Neuronal stem cell (in vitro differentiated cells): ENCODE data around the gene MTOR.
"Not testable (repeated sequence)": the region's sequence is repeated elsewhere in the genome, so short reads cannot be mapped to it uniquely, and the experiment has no call there.

Experiments used
- DNase-seq: peaks from one replicate; pipeline ENCODE4 v3.0.0-alpha.2; 2013; ENCODE audit warnings: low spot score
- H2AFZ ChIP-seq: one replicate; pipeline ENCODE4 v1.6.1; 2013; ENCODE audit warnings: mild to moderate bottlenecking, low read length, inconsistent platforms
- H2AK5ac ChIP-seq: 2 replicates; pipeline ENCODE4 v1.6.1; 2013; ENCODE audit warnings: low read depth, mild to moderate bottlenecking, inconsistent platforms, low read length, moderate library complexity, mixed read lengths
- H2BK120ac ChIP-seq: 2 replicates; pipeline ENCODE4 v1.6.1; 2013; ENCODE audit warnings: low read depth, mild to moderate bottlenecking, inconsistent platforms, low read length, moderate library complexity, mixed read lengths
- H2BK12ac ChIP-seq: one replicate; pipeline ENCODE4 v1.6.1; 2013; ENCODE audit warnings: low read length, inconsistent platforms
- H2BK15ac ChIP-seq: 2 replicates; pipeline ENCODE4 v1.6.1; 2013; ENCODE audit warnings: mild to moderate bottlenecking, low read length, inconsistent platforms, mixed read lengths
- H2BK5ac ChIP-seq: one replicate; pipeline ENCODE4 v1.6.1; 2013; ENCODE audit warnings: inconsistent platforms, mild to moderate bottlenecking, low read length, moderate library complexity
- H3K14ac ChIP-seq: one replicate; pipeline ENCODE4 v1.6.1; 2013; ENCODE audit warnings: low read length, inconsistent platforms
- H3K18ac ChIP-seq: 2 replicates; pipeline ENCODE4 v1.6.1; 2013; ENCODE audit warnings: low read length, inconsistent platforms
- H3K23ac ChIP-seq: 2 replicates; pipeline ENCODE4 v1.6.1; 2013; ENCODE audit warnings: low read depth, mild to moderate bottlenecking, mixed read lengths, low read length, inconsistent platforms; ENCODE audit not compliant: poor library complexity
- H3K27ac ChIP-seq: replicated peaks from 3 replicates; pipeline ENCODE4 v1.5.1; 2013; ENCODE audit warnings: low read length, inconsistent platforms
- H3K27me3 ChIP-seq, 3 experiments: 2 replicates each; pipeline ENCODE4 v1.6.1; 2013; ENCODE audit warnings: low read length in 3 of 3, mild to moderate bottlenecking in 2 of 3, inconsistent platforms in 1 of 3, low read depth in 1 of 3, mixed read lengths in 1 of 3, moderate library complexity in 1 of 3; ENCODE audit not compliant: control insufficient read depth in 3 of 3, insufficient read depth in 3 of 3
- H3K36me3 ChIP-seq, 2 donors: replicated peaks in 1 of 2; 2 replicates each; pipeline ENCODE4 v1.6.1; 2013; ENCODE audit warnings: low read length in 2 of 2; ENCODE audit not compliant: control insufficient read depth in 2 of 2, insufficient read depth in 2 of 2
- H3K4ac ChIP-seq: 2 replicates; pipeline ENCODE4 v1.6.1; 2013; ENCODE audit warnings: inconsistent platforms, mild to moderate bottlenecking, low read length, moderate library complexity
- H3K4me1 ChIP-seq, 2 donors: 1 replicate in 1 of 2; 2 replicates in 1 of 2; pipeline ENCODE4 v1.6.1; 2013; ENCODE audit warnings: low read length in 2 of 2, low read depth in 1 of 2; ENCODE audit not compliant: control insufficient read depth in 2 of 2, insufficient read depth in 1 of 2
- H3K4me2 ChIP-seq: one replicate; pipeline ENCODE4 v1.6.1; 2013; ENCODE audit warnings: mild to moderate bottlenecking, low read length, inconsistent platforms; ENCODE audit not compliant: insufficient read depth, poor library complexity, severe bottlenecking
- H3K4me3 ChIP-seq, 2 donors: 2 replicates each; pipeline ENCODE4 v1.5.1; 2013; ENCODE audit warnings: low read length in 2 of 2, mild to moderate bottlenecking in 2 of 2, inconsistent platforms in 1 of 2, moderate library complexity in 1 of 2
- H3K79me1 ChIP-seq: one replicate; pipeline ENCODE4 v1.6.1; 2013; ENCODE audit warnings: low read depth, mild to moderate bottlenecking, inconsistent platforms, low read length, moderate library complexity
- H3K9ac ChIP-seq: one replicate; pipeline ENCODE4 v1.6.1; 2013; ENCODE audit warnings: mild to moderate bottlenecking, low read depth, low read length, inconsistent platforms; ENCODE audit not compliant: poor library complexity
- H3K9me3 ChIP-seq, 2 donors: replicated peaks in 1 of 2; 2 replicates each; pipeline versions ENCODE3 to v1.6.1; 2013; ENCODE audit warnings: low read length in 2 of 2, mild to moderate bottlenecking in 2 of 2, inconsistent platforms in 1 of 2, low read depth in 1 of 2, mixed read lengths in 1 of 2, moderate library complexity in 1 of 2; ENCODE audit not compliant: control insufficient read depth in 2 of 2, insufficient read depth in 1 of 2
- H4K8ac ChIP-seq: one replicate; pipeline ENCODE4 v1.6.1; 2013; ENCODE audit warnings: low read depth, mild to moderate bottlenecking, inconsistent platforms, low read length, moderate library complexity
- H4K91ac ChIP-seq: one replicate; pipeline ENCODE4 v1.6.1; 2013; ENCODE audit warnings: low read length, low read depth, mild to moderate bottlenecking, inconsistent platforms; ENCODE audit not compliant: poor library complexity
- WGBS, 2 donors: extraction: QIAGEN DNeasy Blood & Tissue Kit; methylation state at CpG; one replicate each; pipeline ENCODE4 v1.1.7; 2013; ENCODE audit warnings: missing lambda C conversion rate in 2 of 2, mixed read lengths in 1 of 2; ENCODE audit not compliant: insufficient read length in 2 of 2, insufficient replicate concordance in 1 of 2; ENCODE audit errors: extremely low coverage in 2 of 2; 5-methylcytosine and 5-hydroxymethylcytosine counted together

MTOR gene

GRCh38 chr1:11099310-11100148 lies 162.8 kb downstream of the MTOR start, which contains the start of gene EXOSC10:
EXOSC10 (minus strand) TSS chr1:11099869; CDS start chr1:11099831, 38 bp downstream.
- peak within 1 kb of the TSS; percentile 90 to 95 for H3K4me3 ChIP-seq
- H3K18ac ChIP-seq: peak within 1 kb of the TSS; percentile 97
- no CpG with 5 or more reads among the region's 78 CpGs for whole genome bisulfite sequencing, 2 donors
- H2BK120ac ChIP-seq: no peak within 1 kb of the TSS
- DNase-seq: peak; percentile 90
- H3K27ac ChIP-seq: peak within 1 kb of the TSS; percentile 50
- H2AFZ ChIP-seq: peak within 1 kb of the TSS; percentile 95
- peaks cover 3 to 4% of the 10 kb centered on the region in 2 donors for H3K4me1 ChIP-seq
- H3K79me1 ChIP-seq: peaks cover 5% of the 10 kb centered on the region
- H3K4ac ChIP-seq: no peak within 1 kb of the TSS
- H3K9ac ChIP-seq: peak within 1 kb of the TSS; percentile 98
- H3K23ac ChIP-seq: peak within 1 kb of the TSS; percentile 93
- no peaks in the 10 kb centered on the region for H3K27me3 ChIP-seq
- peak within 1 kb of the TSS; percentile 98 for H3K4me2 ChIP-seq
- H2AK5ac ChIP-seq: peak within 1 kb of the TSS; percentile 75
- peaks cover 10 to 37% of the 10 kb centered on the region in 2 donors for H3K36me3 ChIP-seq
- H2BK12ac ChIP-seq: no peak within 1 kb of the TSS
- H4K91ac ChIP-seq: no peak within 1 kb of the TSS
- H3K9me3 ChIP-seq: no peaks in the 10 kb centered on the region
- peak within 1 kb of the TSS; percentile 99 for H2BK5ac ChIP-seq
- H2BK15ac ChIP-seq: peak within 1 kb of the TSS; percentile 58
- H4K8ac ChIP-seq: peak within 1 kb of the TSS; percentile 98
- peak within 1 kb of the TSS; percentile 38 for H3K14ac ChIP-seq

DNA sequence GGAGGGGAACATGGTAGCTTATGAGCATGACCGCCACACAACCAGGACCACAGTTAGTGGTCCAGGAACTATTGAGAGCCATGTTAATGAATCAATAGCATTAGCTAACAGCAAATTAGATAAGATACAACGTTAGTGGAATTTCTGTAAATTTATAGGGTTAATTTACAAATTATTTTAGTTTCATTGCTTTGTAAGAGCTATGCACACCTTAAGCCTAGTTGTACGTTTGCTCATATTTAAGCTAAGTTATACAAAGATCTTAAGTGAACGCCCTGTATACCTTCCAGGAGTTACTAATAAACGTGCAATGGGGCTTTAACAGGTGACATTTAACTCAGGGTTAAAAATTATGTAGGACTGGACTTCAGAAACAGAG lies 163.4 kb downstream of the MTOR start:
- H2BK120ac ChIP-seq: no peak overlapping the region
- H3K9me3 ChIP-seq: no peaks in the 10 kb centered on the region
- H3K4me2 ChIP-seq: peak overlapping the region; percentile 98
- H2BK5ac ChIP-seq: no peak overlapping the region
- peaks cover 5% of the 10 kb centered on the region for H3K79me1 ChIP-seq
- H3K4ac ChIP-seq: no peak overlapping the region
- H3K23ac ChIP-seq: peak overlapping the region; percentile 93
- H3K27me3 ChIP-seq: no peaks in the 10 kb centered on the region
- H4K8ac ChIP-seq: no peak overlapping the region
- peak overlapping the region; percentile 90 to 95 for H3K4me3 ChIP-seq
- peak overlapping the region; percentile 75 for H2AK5ac ChIP-seq
- no peak overlapping the region for H4K91ac ChIP-seq
- peak overlapping the region; percentile 95 for H2AFZ ChIP-seq
- H3K36me3 ChIP-seq: peaks cover 15 to 43% of the 10 kb centered on the region in 2 donors
- no peak for DNase-seq
- H3K9ac ChIP-seq: peak overlapping the region; percentile 98
- no peak overlapping the region for H2BK15ac ChIP-seq
- H2BK12ac ChIP-seq: no peak overlapping the region
- H3K18ac ChIP-seq: no peak overlapping the region
- WGBS, 2 donors: no CpG with 5 or more reads among the region's 5 CpGs
- peaks cover 3 to 4% of the 10 kb centered on the region in 2 donors for H3K4me1 ChIP-seq
- H3K14ac ChIP-seq: no peak overlapping the region
- no peak overlapping the region for H3K27ac ChIP-seq

- not testable (repeated sequence) for H3K23ac ChIP-seq
- WGBS, 2 donors: no CpG with 5 or more reads among the region's 3 CpGs
- peaks cover 33 to 69% of the 10 kb centered on the region in 2 donors for H3K36me3 ChIP-seq
Observed at GRCh38 chr1:11083784-11084183, 178.6 kb downstream of the MTOR start.

GRCh38 chr1:11080931-11081330 lies 181.4 kb downstream of the MTOR start:
- no peaks in the 10 kb centered on the region for H3K9me3 ChIP-seq
- peaks cover 4% of the 10 kb centered on the region for H3K79me1 ChIP-seq
- H3K27me3 ChIP-seq: no peaks in the 10 kb centered on the region
- no peak overlapping the region for H3K4ac ChIP-seq
- DNase-seq: no peak
- peaks cover 42 to 71% of the 10 kb centered on the region in 2 donors for H3K36me3 ChIP-seq
- no peak overlapping the region for H2BK120ac ChIP-seq
- H3K9ac ChIP-seq: peak overlapping the region; percentile 77
- H3K4me1 ChIP-seq: no peaks in the 10 kb centered on the region
- H4K8ac ChIP-seq: no peak overlapping the region
- H3K23ac ChIP-seq: no peak overlapping the region
- H4K91ac ChIP-seq: no peak overlapping the region
- no peak overlapping the region for H2BK5ac ChIP-seq
- no peak overlapping the region for H3K4me2 ChIP-seq
- H2BK15ac ChIP-seq: no peak overlapping the region
- WGBS, 2 donors: no CpG with 5 or more reads among the region's 12 CpGs
- H3K18ac ChIP-seq: no peak overlapping the region
- H3K27ac ChIP-seq: no peak overlapping the region
- no peak overlapping the region for H2AK5ac ChIP-seq
- H2AFZ ChIP-seq: no peak overlapping the region
- no peak overlapping the region for H2BK12ac ChIP-seq
- H3K14ac ChIP-seq: no peak overlapping the region
- no peak overlapping the region for H3K4me3 ChIP-seq

More at GRCh38 chr1:11083784-11084183, 178.6 kb downstream of the MTOR start:
- not testable (repeated sequence) for DNase-seq, H3K4me1 ChIP-seq, H2BK12ac ChIP-seq, H3K27ac ChIP-seq, H3K9me3 ChIP-seq, H3K14ac ChIP-seq, H2BK15ac ChIP-seq, H3K27me3 ChIP-seq, H3K9ac ChIP-seq, H3K4me3 ChIP-seq, H3K4me2 ChIP-seq, H2BK5ac ChIP-seq, H2AFZ ChIP-seq, H4K91ac ChIP-seq, H4K8ac ChIP-seq, H3K18ac ChIP-seq, H2AK5ac ChIP-seq, H3K79me1 ChIP-seq, H2BK120ac ChIP-seq, H3K4ac ChIP-seq
